Stimulated activated CD4-positive, alpha-beta T cell treated with anti-CD3 and anti-CD28 coated beads, Interleukin-4, amount 100 ng/mL, for 1 hour (primary cell): ENCODE data around the gene MMRN2.
A peak's percentile ranks its signal among the peaks of the same experiment; 100 is the strongest.
"Not testable (repeated sequence)": the region's sequence is repeated elsewhere in the genome, so short reads cannot be mapped to it uniquely, and the experiment has no call there.

Experiments used
- DNase-seq: peaks from one replicate; pipeline ENCODE4 v3.0.0-alpha.2; 2020

The MMRN2 gene, protein sequence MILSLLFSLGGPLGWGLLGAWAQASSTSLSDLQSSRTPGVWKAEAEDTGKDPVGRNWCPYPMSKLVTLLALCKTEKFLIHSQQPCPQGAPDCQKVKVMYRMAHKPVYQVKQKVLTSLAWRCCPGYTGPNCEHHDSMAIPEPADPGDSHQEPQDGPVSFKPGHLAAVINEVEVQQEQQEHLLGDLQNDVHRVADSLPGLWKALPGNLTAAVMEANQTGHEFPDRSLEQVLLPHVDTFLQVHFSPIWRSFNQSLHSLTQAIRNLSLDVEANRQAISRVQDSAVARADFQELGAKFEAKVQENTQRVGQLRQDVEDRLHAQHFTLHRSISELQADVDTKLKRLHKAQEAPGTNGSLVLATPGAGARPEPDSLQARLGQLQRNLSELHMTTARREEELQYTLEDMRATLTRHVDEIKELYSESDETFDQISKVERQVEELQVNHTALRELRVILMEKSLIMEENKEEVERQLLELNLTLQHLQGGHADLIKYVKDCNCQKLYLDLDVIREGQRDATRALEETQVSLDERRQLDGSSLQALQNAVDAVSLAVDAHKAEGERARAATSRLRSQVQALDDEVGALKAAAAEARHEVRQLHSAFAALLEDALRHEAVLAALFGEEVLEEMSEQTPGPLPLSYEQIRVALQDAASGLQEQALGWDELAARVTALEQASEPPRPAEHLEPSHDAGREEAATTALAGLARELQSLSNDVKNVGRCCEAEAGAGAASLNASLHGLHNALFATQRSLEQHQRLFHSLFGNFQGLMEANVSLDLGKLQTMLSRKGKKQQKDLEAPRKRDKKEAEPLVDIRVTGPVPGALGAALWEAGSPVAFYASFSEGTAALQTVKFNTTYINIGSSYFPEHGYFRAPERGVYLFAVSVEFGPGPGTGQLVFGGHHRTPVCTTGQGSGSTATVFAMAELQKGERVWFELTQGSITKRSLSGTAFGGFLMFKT

DNA sequence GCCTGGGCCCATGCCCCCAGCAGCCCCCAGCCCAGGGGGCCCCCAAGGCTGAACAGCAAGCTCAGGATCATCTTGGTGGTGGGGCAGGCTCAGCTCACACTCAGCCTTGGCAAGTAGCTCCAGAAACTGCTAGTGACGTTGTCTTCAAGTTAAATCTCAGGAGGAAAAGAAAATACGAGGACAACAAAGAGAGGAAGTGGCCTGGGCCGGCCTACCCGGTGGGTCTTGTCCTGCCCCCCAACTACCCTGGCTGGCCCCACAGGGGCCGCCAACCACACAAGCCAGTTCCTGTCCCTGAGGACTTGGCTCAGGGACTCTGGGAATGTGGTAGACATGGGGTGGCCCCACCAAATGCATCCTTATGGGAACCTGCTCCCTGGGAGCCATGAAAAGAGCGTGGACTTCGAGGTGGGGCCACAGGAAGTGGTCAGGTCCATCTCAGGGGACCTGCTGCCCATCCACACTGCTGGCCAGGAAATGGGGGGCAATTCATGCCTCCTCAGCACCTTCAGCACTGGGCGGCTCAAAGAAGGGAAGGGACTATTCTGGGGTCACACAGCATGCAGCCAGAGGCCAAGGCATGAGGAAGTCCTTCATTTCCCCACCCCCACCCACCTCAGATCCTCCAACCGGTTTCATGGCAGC, at the start of gene MMRN2:
Gene MMRN2 (minus strand): TSS at position 145 of the 645 bp plus-strand sequence. CDS start 74 bp downstream, at position 71.
- DNase-seq = no peak

DNA sequence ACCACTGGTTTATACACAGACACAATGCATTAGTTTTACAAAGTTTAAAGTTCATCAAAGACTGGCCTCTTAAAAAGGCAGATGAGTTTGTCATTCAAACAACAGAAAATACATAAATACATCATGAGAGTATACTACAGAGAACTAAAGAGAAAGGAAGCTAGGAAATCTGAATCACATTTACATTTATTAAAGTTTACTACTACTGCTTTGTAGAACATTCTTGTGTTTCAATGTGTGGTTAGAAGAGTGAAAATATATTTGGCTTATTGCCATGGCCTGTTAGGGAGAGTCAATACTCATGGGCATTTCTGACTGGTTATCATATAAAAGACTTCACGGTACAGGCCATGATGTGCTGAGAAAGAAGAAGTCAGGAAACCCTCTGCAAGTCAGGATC, 49.7 kb upstream of the MMRN2 start:
- DNase-seq = not testable (repeated sequence)

DNA sequence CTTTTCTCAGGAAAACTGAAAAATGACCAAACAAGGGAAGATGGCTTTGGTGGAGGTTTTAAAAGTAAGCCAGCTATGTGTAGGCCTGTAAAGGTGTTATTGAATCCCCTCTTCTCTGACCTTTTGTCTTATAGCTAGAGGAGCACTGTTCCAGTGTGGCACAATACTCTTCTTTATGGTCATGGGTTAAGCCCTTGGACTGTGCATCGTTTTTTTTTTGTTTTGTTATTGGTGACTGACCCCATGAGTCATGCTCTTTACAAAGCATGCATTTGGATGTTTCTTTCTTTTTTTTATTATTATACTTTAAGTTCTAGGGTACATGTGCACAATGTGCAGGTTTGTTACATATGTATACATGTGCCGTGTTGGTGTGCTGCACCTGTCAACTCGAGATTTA, 43.1 kb upstream of the MMRN2 start:
- no peak for DNase-seq

DNA sequence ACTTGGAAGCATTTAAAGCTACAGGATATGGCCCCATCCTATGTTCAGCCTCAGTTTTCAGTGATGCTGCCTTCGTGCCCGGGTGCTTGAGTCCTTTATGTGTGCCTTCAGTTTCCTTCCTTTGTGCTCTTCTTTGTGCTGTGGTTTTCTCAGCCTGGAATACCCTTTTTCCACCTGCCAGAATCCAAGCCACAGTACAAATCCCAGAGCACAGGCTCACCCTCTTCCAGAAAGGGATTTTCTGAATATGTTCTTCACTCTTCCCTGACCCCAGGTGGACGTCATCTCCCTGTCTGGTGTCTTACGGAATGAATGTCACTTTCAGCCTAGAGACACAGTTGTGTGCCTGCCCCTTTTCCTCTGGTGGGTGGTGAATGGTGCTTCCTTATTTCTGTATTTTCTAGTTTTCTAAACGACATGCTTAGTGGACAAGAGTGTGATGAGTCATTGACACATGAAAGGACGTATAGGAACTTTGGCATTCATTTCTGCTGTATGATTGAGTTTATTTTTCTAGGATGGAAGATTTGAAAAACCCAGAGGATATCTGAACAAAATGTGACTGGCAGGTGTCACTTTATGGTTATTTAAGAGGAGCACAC, 42.5 kb upstream of the MMRN2 start:
- DNase-seq = not testable (repeated sequence)

DNA sequence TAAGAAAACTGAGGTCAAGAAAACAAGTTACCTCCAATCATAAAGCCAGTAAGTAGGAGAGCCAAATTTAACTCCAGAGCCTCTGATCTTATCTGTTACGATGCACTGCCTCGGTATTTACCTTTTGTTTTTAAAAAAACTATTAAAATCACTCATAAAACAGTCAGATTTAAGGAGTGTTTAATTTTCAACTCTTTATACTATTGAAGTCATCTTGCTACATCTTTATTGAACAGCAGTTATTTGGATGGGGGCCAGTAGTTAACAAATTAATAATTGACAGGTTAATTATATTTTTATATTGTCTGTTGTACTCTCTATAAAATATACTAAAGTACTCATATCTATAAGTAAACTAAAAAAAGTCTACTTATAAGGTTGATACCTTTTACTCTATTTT, 35.5 kb upstream of the MMRN2 start:
- DNase-seq = no peak

DNA sequence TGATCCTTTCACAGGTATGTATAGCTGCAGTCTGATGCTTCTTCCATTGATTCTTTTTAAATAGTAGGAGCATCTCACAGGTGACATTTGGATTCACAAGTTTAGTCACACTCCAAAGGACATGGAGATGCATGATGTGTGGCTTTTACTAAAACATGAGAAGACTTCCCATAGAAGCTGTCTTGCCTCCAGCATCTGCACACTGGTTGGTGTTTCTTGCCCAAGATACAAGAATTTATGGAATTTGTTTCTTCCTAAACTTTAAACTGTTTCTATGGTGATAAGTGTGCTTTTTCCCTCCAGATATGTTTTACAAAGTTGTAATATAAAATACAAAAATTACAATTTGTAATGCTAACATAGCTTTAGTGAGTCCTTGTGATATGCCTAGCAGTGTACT, 35.0 kb upstream of the MMRN2 start:
- no peak for DNase-seq

DNA sequence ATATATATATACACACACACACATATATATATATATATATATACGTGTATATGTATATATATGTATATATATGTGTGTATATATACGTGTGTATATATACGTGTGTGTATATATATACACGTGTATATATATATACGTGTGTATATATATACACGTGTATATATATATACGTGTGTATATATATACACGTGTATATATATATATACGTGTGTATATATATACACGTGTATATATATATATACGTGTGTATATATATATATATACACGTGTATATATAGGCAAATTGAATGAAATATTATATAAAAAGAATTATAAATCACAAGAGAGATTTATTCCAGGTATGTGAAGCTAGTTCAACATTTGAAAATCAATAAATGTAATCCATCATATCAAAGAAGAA, 33.9 kb upstream of the MMRN2 start:
- not testable (repeated sequence) for DNase-seq

DNA sequence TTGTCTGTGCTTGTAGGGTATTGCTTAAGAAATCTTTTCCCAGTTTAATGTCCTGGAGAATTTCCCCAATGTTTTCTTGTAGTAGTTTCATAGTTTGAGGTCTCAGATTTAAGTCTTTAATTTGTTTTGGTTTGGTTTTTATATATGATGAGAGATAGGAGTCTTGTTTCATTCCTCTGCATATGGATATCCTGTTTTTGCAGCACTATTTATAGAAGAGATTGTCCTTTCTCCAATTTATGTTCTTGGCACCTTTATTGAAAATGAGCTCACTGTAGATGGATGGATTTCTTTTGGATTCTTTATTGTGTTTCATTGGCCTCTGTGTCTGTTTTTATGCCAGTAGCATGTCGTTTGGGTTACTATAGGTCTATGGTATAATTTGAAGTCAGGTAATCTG, 31.1 kb upstream of the MMRN2 start:
- DNase-seq = no peak

DNA sequence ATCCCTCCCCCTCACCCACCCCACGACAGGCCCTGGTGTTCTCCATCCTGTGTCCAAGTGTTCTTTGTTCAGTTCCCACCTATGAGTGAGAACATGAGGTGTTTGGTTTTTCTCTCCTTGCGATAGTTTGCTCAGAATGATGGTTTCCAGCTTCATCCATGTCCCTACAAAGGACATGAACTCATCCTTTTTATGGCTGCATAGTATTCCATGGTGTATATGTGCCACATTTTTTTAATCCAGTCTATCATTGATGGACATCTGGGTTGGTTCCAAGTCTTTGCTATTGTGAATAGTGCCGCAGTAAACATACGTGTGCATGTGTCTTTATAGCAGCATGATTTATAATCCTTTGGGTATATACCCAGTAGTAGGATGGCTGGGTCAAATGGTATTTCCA, 27.1 kb upstream of the MMRN2 start:
- DNase-seq = not testable (repeated sequence)

DNA sequence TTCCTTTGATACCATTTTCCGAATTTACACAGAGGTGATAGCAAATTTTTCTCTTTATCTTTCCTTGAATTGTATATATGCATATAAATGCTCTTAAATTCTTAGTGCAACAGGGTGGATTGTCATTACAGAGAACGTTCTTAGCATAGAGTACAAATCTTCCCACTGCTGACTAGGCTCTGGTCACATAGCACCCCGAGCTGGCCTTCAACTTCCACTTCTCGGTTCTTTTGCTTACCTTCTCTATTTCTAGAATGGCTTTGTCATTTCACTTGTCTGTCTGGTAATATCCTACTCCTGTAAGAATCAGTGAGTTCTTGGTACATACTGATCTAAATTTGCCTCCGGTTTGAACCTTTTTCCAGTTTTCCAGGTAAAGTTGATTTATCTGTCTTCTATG, 24.3 kb upstream of the MMRN2 start:
- DNase-seq = no peak

DNA sequence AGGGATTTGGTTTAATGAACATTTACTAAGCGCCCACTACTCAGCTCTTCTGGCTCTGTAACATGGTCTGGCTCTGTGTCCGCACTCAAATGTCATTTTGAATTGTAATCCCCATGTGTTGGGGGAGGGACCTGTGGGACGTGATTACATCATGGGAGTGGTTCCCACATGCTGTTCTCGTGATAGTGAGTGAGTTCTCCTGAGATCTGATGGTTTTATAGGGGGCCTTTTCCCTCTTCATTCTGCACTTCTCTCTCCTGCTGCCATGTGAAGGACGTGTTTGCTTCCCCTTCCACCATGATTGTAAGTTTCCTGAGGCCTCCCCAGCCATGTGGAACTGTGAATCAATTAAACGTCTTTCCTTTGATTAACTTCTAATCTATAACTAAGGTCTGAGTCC, 23.6 kb upstream of the MMRN2 start:
- DNase-seq = not testable (repeated sequence)

DNA sequence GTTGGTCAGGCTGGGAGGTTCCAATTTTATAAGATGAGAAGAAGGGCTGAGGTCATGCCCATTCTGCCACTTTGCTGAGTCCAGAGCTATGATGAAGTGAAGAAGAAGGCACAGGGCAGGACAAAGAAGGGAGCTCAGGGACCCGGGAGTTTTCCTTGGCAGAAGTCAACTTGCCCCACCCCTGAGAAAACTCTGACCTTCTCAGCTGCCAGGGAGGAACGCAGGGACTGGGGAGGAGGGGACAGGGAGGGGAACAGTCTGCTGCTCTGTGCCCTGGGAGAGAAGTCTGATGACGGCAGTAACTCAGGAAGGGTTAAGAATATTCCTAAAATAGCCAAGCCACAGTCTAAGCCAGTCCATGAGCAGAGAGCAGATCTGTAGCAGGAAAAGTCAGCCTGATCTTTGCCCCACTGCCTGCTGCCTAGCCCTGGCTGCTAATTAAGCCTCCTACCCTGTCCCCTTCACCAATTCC, 22.6 kb upstream of the MMRN2 start:
- DNase-seq = no peak

DNA sequence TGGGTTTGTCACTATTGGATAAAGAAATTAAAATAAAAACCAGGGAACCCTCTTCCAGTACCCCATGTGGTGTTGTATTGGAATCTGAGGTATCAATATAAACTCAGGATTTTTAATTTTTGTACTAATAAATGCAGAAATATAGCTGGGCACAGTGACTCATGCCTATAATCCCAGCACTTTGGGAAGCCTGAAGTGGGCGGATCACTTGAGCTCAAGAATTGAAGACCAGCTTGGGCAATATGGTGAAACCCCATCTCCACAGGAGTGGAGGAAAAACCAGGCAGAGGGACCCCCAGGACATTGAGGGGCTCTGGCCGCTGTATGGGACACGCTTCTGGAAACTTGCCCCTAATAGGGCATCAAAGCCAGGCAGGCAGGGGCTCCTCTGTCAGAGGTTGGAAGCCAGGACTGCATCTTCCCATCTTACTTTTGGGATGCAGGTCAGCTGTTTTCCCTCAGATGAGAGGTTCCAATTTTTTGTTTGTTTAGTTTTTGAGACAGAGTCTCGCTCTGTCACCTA, 21.9 kb upstream of the MMRN2 start:
- DNase-seq = no peak

DNA sequence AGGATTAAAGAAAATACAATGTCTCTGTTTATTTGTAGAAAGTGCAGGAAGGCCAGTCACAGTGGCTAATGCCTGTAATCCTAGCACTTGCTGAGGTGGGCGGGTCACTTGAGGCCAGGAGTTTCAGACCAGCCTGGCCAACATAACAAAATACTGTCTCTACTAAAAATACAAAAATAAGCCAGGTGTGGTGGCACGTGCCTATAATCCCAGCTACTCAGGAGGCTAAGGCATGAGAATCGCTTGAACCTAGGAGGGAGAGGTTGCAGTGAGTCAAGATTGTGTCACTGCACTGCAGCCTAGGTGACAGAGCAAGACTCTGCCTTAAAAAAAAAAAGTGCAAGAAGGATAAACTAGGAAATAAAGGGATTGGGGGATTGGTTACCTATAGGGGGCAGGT, 21.0 kb upstream of the MMRN2 start:
- not testable (repeated sequence) for DNase-seq

DNA sequence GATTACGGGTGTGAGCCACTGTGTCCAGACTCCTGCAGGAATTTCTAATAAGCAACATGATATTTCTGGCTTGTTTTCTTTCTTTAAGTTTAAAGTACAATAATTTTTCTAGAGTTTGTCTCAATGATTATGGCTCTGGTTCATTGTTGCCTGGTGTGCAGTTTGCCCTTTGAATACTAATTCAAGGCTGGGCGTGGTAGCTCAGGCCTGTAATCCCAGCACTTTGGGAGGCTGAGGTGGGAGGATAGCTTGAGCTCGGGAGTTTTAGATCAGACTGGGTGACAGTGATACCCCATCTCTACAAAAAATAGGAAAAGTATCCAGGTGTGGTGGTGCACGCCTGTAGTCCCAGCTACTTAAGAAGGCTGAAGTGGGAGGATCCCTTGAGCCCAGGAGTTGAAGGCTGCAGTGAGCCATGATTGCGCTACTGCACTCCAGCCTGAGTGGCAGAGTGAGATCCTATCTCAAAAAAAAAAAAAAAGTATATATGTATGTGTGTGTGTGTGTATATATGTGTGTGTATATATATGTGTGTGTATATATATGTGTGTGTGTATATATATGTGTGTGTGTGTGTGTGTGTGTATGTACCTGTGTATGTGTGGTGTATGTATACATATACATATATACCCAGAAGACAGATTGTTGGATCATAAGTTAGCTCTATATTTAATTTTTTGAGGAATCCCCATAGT, 19.1 kb upstream of the MMRN2 start:
- DNase-seq = no peak

DNA sequence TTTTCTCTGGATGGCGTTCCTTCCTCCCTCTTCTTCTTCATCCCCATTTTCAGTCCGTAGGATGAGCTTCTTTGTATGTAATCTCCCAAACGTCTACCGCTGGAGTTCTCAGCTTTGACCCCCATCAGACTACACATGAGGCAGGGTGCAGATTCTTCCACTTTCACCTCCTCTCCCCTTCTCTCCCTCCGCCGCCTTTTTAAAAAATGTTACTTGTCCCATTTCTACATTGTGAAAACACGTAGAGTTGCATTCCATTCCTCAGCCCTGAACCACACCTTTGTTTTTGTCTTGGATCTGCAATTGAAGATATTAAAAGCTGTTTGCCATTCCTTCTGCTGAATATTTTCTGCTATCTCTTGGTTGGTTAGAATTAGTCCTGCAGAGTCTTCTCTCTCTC, 17.1 kb upstream of the MMRN2 start:
- no peak for DNase-seq

DNA sequence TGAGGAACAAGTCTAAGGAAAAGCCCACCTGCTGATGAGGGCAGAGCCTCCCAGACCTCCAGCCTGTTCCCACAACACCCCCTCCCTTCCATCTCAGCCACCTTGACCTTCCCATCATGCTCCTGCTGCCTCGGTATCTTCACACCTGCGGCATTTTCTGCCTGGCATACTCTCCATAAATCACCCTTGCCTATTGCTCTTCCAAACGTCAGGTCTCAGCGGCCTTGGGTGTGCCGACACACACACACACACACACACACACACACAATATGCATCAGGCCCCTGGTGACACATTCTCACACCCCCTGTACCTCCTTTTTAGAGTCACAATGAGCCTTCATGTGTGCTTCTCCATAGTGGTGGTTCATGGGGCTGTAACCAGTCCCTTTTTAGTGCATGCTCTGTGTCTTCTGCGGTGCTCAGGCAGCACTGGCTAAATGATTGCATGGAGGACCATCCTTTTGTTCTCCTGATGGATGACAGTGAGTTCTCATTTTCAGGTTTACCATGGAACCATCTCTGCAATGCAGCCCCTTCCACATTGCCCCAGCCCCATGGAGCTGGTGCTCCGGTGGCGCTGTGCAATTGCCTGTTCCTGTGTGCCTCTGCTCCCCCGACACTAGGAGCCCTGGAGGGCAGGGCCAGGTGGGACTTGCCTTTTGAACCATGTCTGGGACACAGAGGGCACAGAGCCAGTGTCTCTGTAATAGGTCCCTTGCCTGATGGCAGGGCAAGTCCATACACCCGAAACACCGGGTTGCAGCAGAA, 15.4 kb upstream of the MMRN2 start:
- DNase-seq = no peak

DNA sequence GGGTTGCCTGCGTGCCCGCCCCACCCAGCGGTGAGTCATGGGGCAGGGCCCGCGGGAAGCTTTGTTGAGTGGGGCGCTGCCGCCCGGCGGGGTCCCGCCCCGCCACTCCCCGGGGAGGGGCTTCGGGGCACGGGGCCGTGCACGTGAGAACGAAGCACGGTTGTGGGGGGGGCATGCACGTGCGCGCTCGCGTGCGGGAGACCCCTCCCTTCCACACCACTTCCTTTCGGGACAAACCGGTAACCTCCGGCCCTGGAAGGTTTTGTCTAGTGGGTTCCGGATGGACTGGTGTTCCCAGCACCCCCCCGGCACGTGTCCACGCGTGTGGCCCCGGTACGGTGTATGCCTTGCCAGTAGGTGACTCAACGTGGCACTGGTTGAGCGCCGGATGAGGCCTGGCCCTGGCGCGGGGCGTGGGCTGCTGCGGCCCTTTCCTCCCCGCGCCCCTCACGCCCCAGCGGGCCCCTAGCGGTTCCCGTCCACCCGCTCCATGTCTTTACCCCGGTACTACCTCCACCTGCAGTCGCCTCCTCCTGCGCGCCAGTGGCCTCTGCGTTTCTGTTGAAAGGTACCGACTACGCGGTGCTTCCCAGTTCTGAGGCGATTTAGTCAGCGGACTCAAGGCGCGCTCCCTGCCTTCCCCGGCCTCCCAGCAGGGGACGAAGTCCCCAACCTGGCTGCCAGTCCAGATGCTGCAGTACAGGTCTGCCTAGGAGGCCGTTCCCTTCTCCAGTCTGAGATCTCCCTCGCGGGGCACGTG, 14.0 kb upstream of the MMRN2 start:
- DNase-seq = peak; percentile 86

DNA sequence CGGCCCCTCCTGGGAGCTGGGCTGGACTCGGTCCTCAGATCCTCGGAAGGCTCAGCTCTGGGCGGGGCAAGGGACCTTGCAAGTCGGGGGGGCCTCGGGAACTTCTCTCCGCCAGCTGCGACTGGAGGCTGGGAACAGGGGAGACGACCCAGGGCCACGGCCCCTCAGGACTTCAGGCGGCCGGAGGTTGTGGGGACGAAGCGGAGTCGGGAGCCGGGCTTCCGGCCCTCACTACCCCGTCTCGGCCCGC, 13.5 kb upstream of the MMRN2 start:
- no peak for DNase-seq

DNA sequence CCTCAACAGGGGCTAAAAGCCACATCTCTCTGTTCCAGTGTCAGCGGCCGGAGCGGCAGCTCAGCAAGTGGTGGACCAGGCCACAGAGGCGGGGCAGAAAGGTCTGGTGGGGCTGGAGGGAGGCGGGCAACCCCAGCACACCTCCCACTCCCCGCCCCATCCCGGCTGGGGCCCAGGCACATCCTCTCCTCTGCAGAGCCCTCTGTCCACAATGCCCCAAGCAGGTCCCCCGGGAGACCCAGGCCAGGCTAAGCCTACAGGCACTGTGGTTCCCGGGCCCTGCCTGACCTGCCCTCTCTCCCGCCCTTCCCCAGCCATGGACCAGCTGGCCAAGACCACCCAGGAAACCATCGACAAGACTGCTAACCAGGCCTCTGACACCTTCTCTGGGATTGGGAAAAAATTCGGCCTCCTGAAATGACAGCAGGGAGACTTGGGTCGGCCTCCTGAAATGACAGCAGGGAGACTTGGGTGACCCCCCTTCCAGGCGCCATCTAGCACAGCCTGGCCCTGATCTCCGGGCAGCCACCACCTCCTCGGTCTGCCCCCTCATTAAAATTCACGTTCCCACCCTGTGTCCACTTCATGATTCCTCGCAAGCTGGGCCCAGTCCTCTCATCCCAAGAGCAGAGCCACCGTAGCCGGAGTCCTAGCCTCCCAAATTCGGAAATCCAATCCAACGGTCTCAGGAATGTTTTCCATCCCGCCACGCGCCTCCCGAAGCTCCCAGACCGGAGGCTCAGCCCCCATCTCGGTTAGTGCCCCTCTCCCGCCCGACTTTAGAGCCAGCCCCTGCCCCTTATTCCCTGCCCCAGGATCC, 13.0 kb upstream of the MMRN2 start:
- DNase-seq = no peak
